Nephron (organoid): ENCODE results near the gene HOXD10.

ENCODE experiments used
- H3K27ac Mint-ChIP-seq, 3 experiments: 2 replicates each; pipeline ENCODE4 v1.8.0; 2020; ENCODE audit warnings: mixed read lengths in 3 of 3, mild to moderate bottlenecking in 2 of 3, moderate library complexity in 1 of 3
- H3K27me3 Mint-ChIP-seq: 2 replicates; pipeline ENCODE4 v1.8.0; 2021; ENCODE audit warnings: low read depth, mild to moderate bottlenecking, moderate library complexity, mixed read lengths
- H3K36me3 Mint-ChIP-seq: 2 replicates; pipeline ENCODE4 v1.8.0; 2020; ENCODE audit warnings: low read depth, mixed read lengths
- H3K4me1 Mint-ChIP-seq: 2 replicates; pipeline ENCODE4 v1.8.0; 2020; ENCODE audit warnings: mixed read lengths
- H3K4me3 Mint-ChIP-seq, 3 experiments: 2 replicates each; pipeline ENCODE4 v1.8.0; 2020; ENCODE audit warnings: mild to moderate bottlenecking in 3 of 3, mixed read lengths in 3 of 3, moderate library complexity in 2 of 3
- H3K9me3 Mint-ChIP-seq: 2 replicates; pipeline ENCODE4 v1.8.0; 2020; ENCODE audit warnings: mixed read lengths
- TF ChIP-seq, protein P1 (sequence below), 3 experiments: fragments of 200-600 bp; sonication (generic); IDR thresholded peaks; one replicate each; pipeline ENCODE4 v1.5.0; 2021; ENCODE audit warnings: antibody characterized with exemption in 3 of 3; ENCODE audit not compliant: unreplicated experiment in 3 of 3

The HOXD10 gene

DNA sequence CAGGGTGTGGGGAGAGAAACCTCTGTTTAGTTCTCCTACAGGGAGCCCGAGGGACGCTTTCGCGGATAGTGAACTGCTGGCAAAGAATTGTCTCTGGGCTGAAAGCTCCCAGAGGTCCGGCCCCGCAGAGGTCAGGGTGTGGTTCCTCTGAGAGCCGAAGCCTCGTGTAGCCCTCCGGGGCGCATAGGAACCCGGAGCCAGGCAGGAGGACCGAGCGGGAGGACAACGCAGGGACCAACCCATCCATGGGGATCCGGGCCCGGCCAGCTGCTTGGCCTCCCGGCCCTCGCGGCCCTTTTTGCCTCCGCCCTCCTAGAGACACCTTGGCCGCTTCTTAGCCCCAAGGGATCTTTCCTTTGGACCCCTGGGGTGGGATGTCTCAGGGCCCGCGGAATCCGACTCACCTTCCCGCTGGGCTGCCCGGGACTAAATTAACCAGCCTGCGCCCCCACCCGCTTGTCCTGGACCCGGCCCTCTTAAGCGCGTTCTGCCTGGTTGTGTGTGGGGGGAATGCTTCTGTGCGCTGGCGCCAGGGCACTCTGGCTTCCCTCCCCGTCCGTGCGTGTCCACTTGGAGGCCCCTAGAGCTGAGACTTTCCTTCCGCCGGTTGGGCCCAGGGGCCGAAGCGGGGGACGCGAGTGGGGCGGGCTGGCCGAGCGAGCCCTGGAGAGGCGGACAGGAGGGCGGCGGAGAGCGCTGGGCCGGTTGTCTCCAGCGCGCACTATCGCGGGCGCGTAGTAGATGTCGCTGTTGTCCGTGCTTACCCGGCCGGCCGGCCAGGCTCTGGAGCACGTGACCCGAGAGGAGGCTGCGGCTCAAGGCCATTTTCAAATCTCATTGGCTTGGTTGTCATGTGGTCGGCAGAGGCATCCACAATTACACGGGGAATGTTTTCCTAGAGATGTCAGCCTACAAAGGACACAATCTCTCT lies at the start of gene HOXD10:
HOXD10 (plus strand) TSS at position 896 of the 931 bp plus-strand sequence. CDS start 56 bp downstream, outside the sequence.
- H3K27ac Mint-ChIP-seq = peak within 1 kb of the TSS; percentile 73 to 99 (median 90)
- peak within 1 kb of the TSS; percentile 78 to 87 (median 87) for H3K4me3 Mint-ChIP-seq
- TF ChIP-seq, protein P1, sequence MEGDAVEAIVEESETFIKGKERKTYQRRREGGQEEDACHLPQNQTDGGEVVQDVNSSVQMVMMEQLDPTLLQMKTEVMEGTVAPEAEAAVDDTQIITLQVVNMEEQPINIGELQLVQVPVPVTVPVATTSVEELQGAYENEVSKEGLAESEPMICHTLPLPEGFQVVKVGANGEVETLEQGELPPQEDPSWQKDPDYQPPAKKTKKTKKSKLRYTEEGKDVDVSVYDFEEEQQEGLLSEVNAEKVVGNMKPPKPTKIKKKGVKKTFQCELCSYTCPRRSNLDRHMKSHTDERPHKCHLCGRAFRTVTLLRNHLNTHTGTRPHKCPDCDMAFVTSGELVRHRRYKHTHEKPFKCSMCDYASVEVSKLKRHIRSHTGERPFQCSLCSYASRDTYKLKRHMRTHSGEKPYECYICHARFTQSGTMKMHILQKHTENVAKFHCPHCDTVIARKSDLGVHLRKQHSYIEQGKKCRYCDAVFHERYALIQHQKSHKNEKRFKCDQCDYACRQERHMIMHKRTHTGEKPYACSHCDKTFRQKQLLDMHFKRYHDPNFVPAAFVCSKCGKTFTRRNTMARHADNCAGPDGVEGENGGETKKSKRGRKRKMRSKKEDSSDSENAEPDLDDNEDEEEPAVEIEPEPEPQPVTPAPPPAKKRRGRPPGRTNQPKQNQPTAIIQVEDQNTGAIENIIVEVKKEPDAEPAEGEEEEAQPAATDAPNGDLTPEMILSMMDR (IDR thresholded peaks at IDR 0.05; ENCODE audit: unreplicated experiment in 3 of 3) = peak; percentile 55 to 66 (median 58)
- peaks cover 65% of the 10 kb centered on the region for H3K36me3 Mint-ChIP-seq
- peaks cover 33% of the 10 kb centered on the region for H3K4me1 Mint-ChIP-seq
- H3K9me3 Mint-ChIP-seq = no peaks in the 10 kb centered on the region
- peaks cover 98% of the 10 kb centered on the region for H3K27me3 Mint-ChIP-seq

DNA sequence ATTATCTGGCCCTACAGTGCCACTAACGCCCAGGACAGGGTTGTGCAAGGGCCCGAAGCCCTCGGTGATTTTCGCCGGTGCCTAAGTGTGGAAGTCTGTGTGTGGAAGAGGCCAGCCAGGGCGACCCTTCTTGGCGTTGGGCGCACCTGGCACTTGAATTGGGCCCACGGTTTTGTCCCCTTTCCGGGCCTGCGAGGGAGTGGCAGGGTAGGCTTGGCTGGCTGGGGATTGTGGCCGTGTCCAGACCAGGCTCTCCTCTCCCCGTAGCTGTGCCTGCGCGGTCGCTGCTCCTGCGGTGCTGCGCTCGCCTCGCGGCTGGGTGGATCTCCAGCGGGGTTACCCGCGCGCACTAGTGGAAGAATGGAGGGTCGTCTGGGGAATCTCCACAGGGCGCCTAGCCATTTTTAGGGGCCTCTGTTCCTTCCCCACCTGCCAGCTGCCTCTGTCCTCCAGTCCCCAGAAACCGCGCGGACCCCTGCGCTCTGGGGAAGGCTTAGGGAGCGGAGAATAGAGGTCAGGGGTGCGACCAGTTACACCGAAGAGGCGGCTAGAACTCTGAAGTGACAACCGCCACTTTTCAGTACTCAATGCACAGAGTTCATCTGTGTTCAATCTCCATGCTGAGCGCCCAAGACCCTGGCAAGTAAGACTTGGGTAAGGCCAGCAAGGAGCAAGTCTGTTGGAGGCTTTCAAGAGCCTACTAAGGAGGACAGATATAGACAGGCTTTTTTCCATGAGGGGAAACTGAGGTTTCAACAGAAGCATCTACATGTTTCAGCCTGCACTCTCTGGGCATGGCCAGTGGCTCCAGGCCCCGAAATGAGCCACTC lies 48.8 kb upstream of the HOXD10 start:
- TF ChIP-seq, protein P1 (IDR thresholded peaks at IDR 0.05; ENCODE audit: unreplicated experiment in 3 of 3) = no peak
- Mint-ChIP-seq H3K9me3 (peaks cover 6% of the 10 kb centered on the region), H3K27ac (no peak overlapping the region)

DNA sequence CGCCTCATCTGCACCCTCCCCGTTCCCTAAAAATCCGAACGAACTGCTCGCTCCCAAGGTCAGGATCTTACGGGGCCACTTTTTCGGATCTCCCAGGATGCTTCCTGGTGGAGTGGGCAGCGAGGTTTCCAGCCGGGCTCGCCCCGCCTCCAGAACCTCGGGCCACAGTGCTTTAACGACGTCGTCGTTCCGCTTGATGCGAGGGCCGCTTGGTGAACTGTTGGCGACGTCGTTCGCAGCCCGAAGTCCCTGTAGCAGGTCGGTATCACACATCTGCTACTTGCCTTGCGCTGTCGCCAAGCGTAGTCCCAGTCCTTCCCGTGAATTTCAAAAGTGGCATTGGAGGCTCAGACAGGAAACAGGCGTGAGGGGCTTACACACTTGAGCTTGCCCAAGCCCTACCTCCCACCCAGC lies 48.2 kb upstream of the HOXD10 start:
- Mint-ChIP-seq H3K4me1 (peaks cover 5% of the 10 kb centered on the region), H3K36me3 (no peaks in the 10 kb centered on the region), H3K4me3 (peak overlapping the region; percentile 9 to 67 (median 29)), H3K27me3 (peaks cover 100% of the 10 kb centered on the region), H3K9me3 (peaks cover 6% of the 10 kb centered on the region), H3K27ac (no peak overlapping the region)
- TF ChIP-seq, protein P1 (IDR thresholded peaks at IDR 0.05; ENCODE audit: unreplicated experiment in 3 of 3) = no peak

More for the DNA sequence above, 48.8 kb upstream of the HOXD10 start:
- Mint-ChIP-seq H3K4me3 (peak overlapping the region; percentile 62 to 72 (median 69)), H3K4me1 (peaks cover 5% of the 10 kb centered on the region), H3K27me3 (peaks cover 100% of the 10 kb centered on the region), H3K36me3 (no peaks in the 10 kb centered on the region)

DNA sequence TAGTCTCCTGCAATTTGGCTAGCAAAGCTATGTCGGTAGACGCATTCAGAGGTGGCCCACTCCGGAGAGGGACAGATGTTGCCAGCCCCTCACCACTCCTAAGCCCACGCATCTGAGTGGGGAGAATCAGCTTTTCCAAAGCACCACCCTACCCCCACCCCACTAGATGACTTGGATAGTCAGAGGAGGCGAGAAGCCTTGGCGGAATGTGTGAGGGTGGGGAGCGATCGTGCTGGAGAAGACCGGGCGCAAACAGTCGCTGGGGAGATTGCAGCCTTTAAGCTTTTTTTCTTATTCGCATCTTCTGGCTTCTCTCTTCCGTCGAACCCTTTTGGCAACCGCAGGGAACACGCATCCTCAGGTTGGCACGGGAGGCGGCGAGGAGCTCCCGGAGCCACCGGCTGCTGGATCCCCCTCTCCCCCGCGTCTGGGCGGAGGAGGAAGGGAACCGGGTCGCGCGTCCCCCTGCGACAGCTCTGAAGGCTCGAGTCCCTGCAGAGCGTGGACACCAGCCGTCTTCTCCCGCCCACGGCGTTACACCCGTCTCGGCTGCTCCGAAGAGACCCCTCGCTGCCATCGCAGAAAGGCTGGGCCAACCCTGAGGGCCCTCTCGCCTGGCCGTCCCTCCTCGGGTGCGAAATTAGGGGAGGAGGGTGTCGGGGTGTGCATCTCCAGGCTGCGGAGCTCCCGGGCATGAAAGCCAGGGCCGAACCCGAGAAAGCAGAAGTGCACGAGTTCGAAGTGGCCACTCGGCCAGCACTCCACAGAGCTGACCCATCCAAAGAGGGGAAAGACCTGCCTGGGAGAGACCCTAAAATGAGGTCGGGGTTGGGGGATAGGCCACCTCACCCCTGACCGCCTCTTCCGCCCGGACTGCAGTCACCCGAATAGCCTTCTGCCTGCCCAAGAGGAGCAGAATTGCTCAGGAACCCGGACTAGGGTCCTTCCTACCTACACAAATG lies 45.0 kb upstream of the HOXD10 start:
- H3K27ac Mint-ChIP-seq = no peak overlapping the region
- TF ChIP-seq, protein P1 (IDR thresholded peaks at IDR 0.05; ENCODE audit: unreplicated experiment in 3 of 3) = no peak
- no peaks in the 10 kb centered on the region for H3K36me3 Mint-ChIP-seq
- H3K9me3 Mint-ChIP-seq = peaks cover 6% of the 10 kb centered on the region
- H3K4me3 Mint-ChIP-seq = peak overlapping the region in 1 of 3 experiments; percentile 10
- peaks cover 100% of the 10 kb centered on the region for H3K27me3 Mint-ChIP-seq
- peaks cover 5% of the 10 kb centered on the region for H3K4me1 Mint-ChIP-seq

- TF ChIP-seq, protein P1 (IDR thresholded peaks at IDR 0.05; ENCODE audit: unreplicated experiment in 3 of 3) = no peak
- Mint-ChIP-seq H3K9me3 (peaks cover 6% of the 10 kb centered on the region), H3K36me3 (no peaks in the 10 kb centered on the region), H3K4me1 (peaks cover 5% of the 10 kb centered on the region), H3K27me3 (peaks cover 100% of the 10 kb centered on the region), H3K27ac (no peak overlapping the region), H3K4me3 (no peak overlapping the region)
Measured at GRCh38 chr2:176072292-176072669, 44.3 kb upstream of the HOXD10 start.
